NB4 (cell line): Measurements from ENCODE around the gene AJUBA.

Source experiments
- MYC ChIP-seq: IDR thresholded peaks from 2 replicates; pipeline ENCODE4 v1.6.1; 2011; ENCODE audit warnings: low read depth, low read length
- POLR2A ChIP-seq: IDR thresholded peaks from 2 replicates; pipeline ENCODE4 v1.6.1; 2011; ENCODE audit warnings: mild to moderate bottlenecking; ENCODE audit not compliant: insufficient read length; ENCODE audit errors: extremely low read depth
- TF ChIP-seq, protein P1 (sequence below): IDR thresholded peaks from one replicate; pipeline ENCODE4 v1.5.1; 2012; ENCODE audit warnings: low read depth, low read length
- TF ChIP-seq, protein P2 (sequence below): IDR thresholded peaks from 2 replicates; pipeline ENCODE4 v1.6.1; 2011; ENCODE audit warnings: low read depth, low read length

DNA sequence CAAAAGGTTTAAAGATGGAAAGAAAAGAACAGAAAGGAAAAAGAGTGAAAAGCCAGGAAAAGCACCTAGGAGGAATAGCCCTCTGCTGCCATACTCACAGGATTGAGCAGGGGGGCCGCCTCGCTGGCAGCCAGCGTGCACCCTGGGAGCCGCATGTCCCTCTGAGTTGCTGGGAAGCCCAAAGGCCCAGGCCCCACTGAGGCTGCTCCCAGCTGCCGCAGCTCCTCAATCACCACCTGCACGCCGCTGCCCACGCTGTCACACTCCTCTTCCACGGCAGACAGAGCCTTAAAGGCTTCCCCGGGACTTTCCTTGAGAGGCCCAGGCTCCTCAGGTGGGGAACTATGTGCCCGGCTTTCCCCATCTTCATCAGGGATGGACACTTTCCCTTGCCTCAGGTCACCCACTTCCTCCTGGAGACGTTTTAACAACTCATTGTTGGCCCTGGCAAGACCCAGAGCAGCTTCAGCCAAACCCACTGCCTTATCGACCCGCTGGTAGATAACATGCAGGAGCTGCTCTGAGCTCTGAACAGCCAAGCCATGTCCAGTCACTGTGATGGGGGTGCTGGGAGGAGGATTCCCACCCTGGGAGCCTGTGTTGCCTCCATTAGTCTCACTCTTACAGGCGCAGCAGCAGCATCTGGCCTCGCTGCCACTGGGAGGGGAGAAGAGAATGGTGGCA is 16.1 kb upstream of the AJUBA start:
- TF ChIP-seq, protein P1, sequence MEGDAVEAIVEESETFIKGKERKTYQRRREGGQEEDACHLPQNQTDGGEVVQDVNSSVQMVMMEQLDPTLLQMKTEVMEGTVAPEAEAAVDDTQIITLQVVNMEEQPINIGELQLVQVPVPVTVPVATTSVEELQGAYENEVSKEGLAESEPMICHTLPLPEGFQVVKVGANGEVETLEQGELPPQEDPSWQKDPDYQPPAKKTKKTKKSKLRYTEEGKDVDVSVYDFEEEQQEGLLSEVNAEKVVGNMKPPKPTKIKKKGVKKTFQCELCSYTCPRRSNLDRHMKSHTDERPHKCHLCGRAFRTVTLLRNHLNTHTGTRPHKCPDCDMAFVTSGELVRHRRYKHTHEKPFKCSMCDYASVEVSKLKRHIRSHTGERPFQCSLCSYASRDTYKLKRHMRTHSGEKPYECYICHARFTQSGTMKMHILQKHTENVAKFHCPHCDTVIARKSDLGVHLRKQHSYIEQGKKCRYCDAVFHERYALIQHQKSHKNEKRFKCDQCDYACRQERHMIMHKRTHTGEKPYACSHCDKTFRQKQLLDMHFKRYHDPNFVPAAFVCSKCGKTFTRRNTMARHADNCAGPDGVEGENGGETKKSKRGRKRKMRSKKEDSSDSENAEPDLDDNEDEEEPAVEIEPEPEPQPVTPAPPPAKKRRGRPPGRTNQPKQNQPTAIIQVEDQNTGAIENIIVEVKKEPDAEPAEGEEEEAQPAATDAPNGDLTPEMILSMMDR: no peak
- TF ChIP-seq POLR2A: no peak
- TF ChIP-seq, protein P2, sequence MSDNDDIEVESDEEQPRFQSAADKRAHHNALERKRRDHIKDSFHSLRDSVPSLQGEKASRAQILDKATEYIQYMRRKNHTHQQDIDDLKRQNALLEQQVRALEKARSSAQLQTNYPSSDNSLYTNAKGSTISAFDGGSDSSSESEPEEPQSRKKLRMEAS: no peak
- TF ChIP-seq MYC: no peak
